ENCODE results near the gene TYK2.

TYK2 gene

GRCh38 chr19:10315335-10316214 lies 64.8 kb downstream of the TYK2 start, which contains the start of gene FDX2:
FDX2 (minus strand) TSS chr19:10316015; CDS start chr19:10315996, 19 bp downstream.
- DNase-seq (ENCODE audit: low read depth in 2 of 2), result peak; percentile 84 to 91

GRCh38 chr19:10309423-10309822 lies 70.9 kb downstream of the TYK2 start, which contains the start of gene ZGLP1:
ZGLP1 (minus strand) TSS chr19:10309815.
- no peak for DNase-seq (ENCODE audit: low read depth in 2 of 2)

GRCh38 chr19:10306327-10306726 lies 74.0 kb downstream of the TYK2 start:
- DNase-seq (ENCODE audit: low read depth in 2 of 2), result no peak

DNA sequence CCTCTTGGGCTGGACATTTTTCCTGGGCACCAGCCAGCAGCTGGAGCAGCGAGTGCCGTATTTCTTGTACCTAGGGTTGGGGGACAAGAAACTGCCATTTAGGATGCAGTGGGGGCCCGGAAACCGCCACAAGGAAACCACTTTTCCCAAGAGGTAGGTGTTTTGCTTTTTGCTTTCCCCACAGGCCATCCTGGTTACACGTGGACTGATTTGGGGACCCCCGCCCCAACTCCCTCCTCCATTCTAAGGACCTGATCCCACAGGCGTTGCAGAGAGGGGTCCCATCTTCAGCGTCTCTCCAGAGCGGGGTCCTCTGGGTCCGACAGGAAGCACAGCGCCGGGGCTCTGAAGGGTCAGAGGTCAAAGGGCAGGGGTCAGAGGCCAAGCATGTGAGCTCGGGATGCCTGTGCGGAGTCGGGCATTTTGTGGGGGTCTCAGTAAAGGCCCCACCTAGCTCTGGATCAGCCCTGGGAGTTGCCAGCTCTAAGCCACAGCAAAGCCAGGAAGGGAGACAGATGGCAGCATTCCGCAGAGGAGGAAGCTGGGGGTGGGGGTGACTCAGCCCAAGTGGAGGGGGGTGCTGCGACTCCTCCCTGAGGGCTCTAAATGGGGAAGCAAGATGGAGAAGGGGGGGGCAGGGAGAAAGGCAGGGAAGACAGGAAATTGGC lies 75.1 kb downstream of the TYK2 start:
- no peak for DNase-seq (ENCODE audit: low read depth in 2 of 2)
